Liver (tissue), 9 donors: ENCODE measurements around the gene ACSL3. TPM values are rescaled to one million over a fixed set of nuclear protein-coding genes. Genes with fewer than 3 reads are reported as not detected.

ENCODE experiments used
- DNase-seq: peaks from one replicate; pipeline ENCODE4 v3.0.0-alpha.2; 2017; ENCODE audit warnings: low spot score
- H3K27ac ChIP-seq, 2 donors: one replicate each; pipeline ENCODE4 v1.7.0; 2013; ENCODE audit warnings: inconsistent platforms in 2 of 2, low read length in 2 of 2, control low read depth in 1 of 2, low read depth in 1 of 2, mild to moderate bottlenecking in 1 of 2
- H3K27me3 ChIP-seq, 4 donors: one replicate each; pipeline versions ENCODE4 v1.6.1 to v1.7.0; 2013; ENCODE audit warnings: low read length in 3 of 4, inconsistent platforms in 1 of 4, mild to moderate bottlenecking in 1 of 4, moderate library complexity in 1 of 4; ENCODE audit not compliant: control insufficient read depth in 4 of 4, insufficient read depth in 4 of 4
- H3K36me3 ChIP-seq, 4 donors: one replicate each; pipeline versions ENCODE4 v1.6.1 to v1.7.0; 2013; ENCODE audit warnings: low read length in 3 of 4, mild to moderate bottlenecking in 3 of 4, low read depth in 1 of 4, moderate library complexity in 1 of 4; ENCODE audit not compliant: control insufficient read depth in 4 of 4, insufficient read depth in 3 of 4
- H3K4me1 ChIP-seq, 4 donors: one replicate each; pipeline versions ENCODE4 v1.6.1 to v1.7.0; 2013; ENCODE audit warnings: low read length in 3 of 4, mild to moderate bottlenecking in 3 of 4, moderate library complexity in 1 of 4; ENCODE audit not compliant: control insufficient read depth in 4 of 4, insufficient read depth in 4 of 4
- H3K4me3 ChIP-seq, 3 donors: one replicate each; pipeline versions ENCODE4 v1.6.1 to v1.7.0; 2013; ENCODE audit warnings: low read length in 3 of 3, control low read depth in 1 of 3, low read depth in 1 of 3, mild to moderate bottlenecking in 1 of 3
- H3K9ac ChIP-seq, 2 donors: one replicate each; pipeline ENCODE4 v1.7.0; 2013; ENCODE audit warnings: low read length in 2 of 2, mild to moderate bottlenecking in 2 of 2, moderate library complexity in 2 of 2, control low read depth in 1 of 2, low read depth in 1 of 2
- H3K9me3 ChIP-seq, 4 donors: one replicate each; pipeline versions ENCODE4 v1.6.1 to v1.7.0; 2013; ENCODE audit warnings: low read length in 3 of 4; ENCODE audit not compliant: control insufficient read depth in 4 of 4
- EGR1 ChIP-seq, 2 donors: IDR thresholded peaks; 2 replicates each; pipeline ENCODE4 v1.6.1; 2016 to 2018; ENCODE audit warnings: antibody characterized with exemption in 2 of 2, low read depth in 2 of 2
- FOXA1 ChIP-seq: IDR thresholded peaks from 2 replicates; pipeline ENCODE4 v1.6.1; 2016; ENCODE audit warnings: antibody characterized with exemption
- FOXA2 ChIP-seq: IDR thresholded peaks from 2 replicates; pipeline ENCODE4 v1.6.1; 2016; ENCODE audit warnings: antibody characterized with exemption
- GABPA ChIP-seq, 2 donors: IDR thresholded peaks in 1 of 2; conservative IDR thresholded peaks in 1 of 2; 2 replicates each; pipeline ENCODE4 v1.6.1; 2016; ENCODE audit warnings: antibody characterized with exemption in 2 of 2, mild to moderate bottlenecking in 1 of 2, moderate library complexity in 1 of 2
- HNF4A ChIP-seq, 2 donors: conservative IDR thresholded peaks; 2 replicates each; pipeline ENCODE4 v1.6.1; 2016; ENCODE audit warnings: antibody characterized with exemption in 2 of 2, mild to moderate bottlenecking in 2 of 2
- HNF4G ChIP-seq: IDR thresholded peaks from 2 replicates; pipeline ENCODE4 v1.6.1; 2016; ENCODE audit warnings: antibody characterized with exemption
- JUND ChIP-seq, 2 donors: IDR thresholded peaks; 2 replicates each; pipeline ENCODE4 v1.6.1; 2016; ENCODE audit warnings: antibody characterized with exemption in 2 of 2
- NR2F2 ChIP-seq: IDR thresholded peaks from 2 replicates; pipeline ENCODE4 v1.6.1; 2016; ENCODE audit warnings: antibody characterized with exemption
- RAD21 ChIP-seq, 2 donors: IDR thresholded peaks; 2 replicates each; pipeline ENCODE4 v1.6.1; 2016; ENCODE audit warnings: antibody characterized with exemption in 2 of 2, mild to moderate bottlenecking in 2 of 2
- RXRA ChIP-seq, 2 donors: IDR thresholded peaks; 2 replicates each; pipeline ENCODE4 v1.6.1; 2017 to 2018; ENCODE audit warnings: antibody characterized with exemption in 2 of 2, mild to moderate bottlenecking in 1 of 2
- SP1 ChIP-seq: IDR thresholded peaks from 2 replicates; pipeline ENCODE4 v1.6.1; 2018; ENCODE audit warnings: antibody characterized with exemption, mild to moderate bottlenecking
- TAF1 ChIP-seq: conservative IDR thresholded peaks from 2 replicates; pipeline ENCODE4 v1.6.1; 2016; ENCODE audit warnings: antibody characterized with exemption, mild to moderate bottlenecking
- YY1 ChIP-seq: IDR thresholded peaks from 2 replicates; pipeline ENCODE4 v1.6.1; 2016; ENCODE audit warnings: antibody characterized with exemption, mild to moderate bottlenecking
- WGBS: extraction: QIAGEN DNeasy Blood & Tissue Kit; methylation state at CpG from one replicate; pipeline ENCODE4 v1.1.7; 2013; 5-methylcytosine and 5-hydroxymethylcytosine counted together
- polyA plus RNA-seq, 2 donors: library from polyadenylated mRNA; stranded (reverse) in 1 of 2; unstranded in 1 of 2; fragments of 200-250 nt in 1 of 2; fragments of >200 nt in 1 of 2; fragmentation: Nextera tagmentation in 1 of 2; extraction: Ambion mirVana in 1 of 2; gene quantifications; one replicate each; pipeline versions ENCODE4 v1.2.1 to v1.2.3, GENCODE V29; 2013 to 2015
- total RNA-seq, 2 donors: library from RNA; depleted of rRNA; stranded (reverse); fragments of >200 nt; gene quantifications; one replicate each; pipeline ENCODE4 v1.2.3, GENCODE V29; 2014
- TF ChIP-seq, protein P1 (sequence below): fragments of 150-350 bp; IDR thresholded peaks from 2 replicates; pipeline ENCODE4 v1.5.1; 2017; ENCODE audit warnings: improper control_type of control experiment, low read depth, low read length; ENCODE audit not compliant: missing input control
- TF ChIP-seq, protein P2 (sequence below): IDR thresholded peaks from 2 replicates; pipeline ENCODE4 v1.6.1; 2016; ENCODE audit warnings: antibody characterized with exemption
- TF ChIP-seq, protein P3 (sequence below): IDR thresholded peaks from 2 replicates; pipeline ENCODE4 v1.6.1; 2016; ENCODE audit warnings: antibody characterized with exemption, mild to moderate bottlenecking
- TF ChIP-seq, protein P4 (sequence below): IDR thresholded peaks from 2 replicates; pipeline ENCODE4 v1.6.1; 2016; ENCODE audit warnings: antibody characterized with exemption
- donor health status: healthy.
- donor health status: healthy.
- donor health status: healthy.
- donor health status: healthy.
- donor health status: healthy.

The ACSL3 gene
- total and polyA plus RNA-seq, 4 donors, result 22.2 to 66.6 (median 43.3) TPM

DNA sequence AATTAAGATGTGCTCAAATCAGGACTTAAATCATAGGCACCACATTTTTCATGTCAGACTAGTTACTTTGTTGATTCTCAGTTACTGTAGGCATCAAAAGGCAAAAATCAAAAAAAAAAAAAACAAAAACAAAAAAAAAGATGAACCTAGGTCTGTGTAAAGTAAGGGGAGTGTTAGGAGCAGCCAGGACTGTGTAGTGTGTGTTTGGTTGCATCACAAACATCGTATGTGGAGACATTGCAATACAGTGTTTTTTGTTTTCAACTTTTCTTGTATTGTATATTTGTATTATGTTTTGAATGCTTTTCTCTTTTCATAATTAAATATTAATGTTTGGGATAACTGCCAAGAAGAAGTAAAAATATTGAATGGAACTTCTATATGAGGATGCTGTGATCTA, 82.1 kb downstream of the ACSL3 start:
- WGBS, result 83% methylated on average over 1 of the region's 1 CpG
- Histone ChIP-seq H3K36me3 (peaks cover 0 to 12% (median 7%) of the 10 kb centered on the region in 4 donors), H3K4me3 (no peak overlapping the region), H3K27ac (no peak overlapping the region), H3K4me1 (no peaks in the 10 kb centered on the region), H3K9me3 (peaks cover 0 to 4% (median 1%) of the 10 kb centered on the region in 4 donors), H3K27me3 (no peaks in the 10 kb centered on the region), H3K9ac (no peak overlapping the region)
- no peak for DNase-seq
- TF ChIP-seq, protein P1, sequence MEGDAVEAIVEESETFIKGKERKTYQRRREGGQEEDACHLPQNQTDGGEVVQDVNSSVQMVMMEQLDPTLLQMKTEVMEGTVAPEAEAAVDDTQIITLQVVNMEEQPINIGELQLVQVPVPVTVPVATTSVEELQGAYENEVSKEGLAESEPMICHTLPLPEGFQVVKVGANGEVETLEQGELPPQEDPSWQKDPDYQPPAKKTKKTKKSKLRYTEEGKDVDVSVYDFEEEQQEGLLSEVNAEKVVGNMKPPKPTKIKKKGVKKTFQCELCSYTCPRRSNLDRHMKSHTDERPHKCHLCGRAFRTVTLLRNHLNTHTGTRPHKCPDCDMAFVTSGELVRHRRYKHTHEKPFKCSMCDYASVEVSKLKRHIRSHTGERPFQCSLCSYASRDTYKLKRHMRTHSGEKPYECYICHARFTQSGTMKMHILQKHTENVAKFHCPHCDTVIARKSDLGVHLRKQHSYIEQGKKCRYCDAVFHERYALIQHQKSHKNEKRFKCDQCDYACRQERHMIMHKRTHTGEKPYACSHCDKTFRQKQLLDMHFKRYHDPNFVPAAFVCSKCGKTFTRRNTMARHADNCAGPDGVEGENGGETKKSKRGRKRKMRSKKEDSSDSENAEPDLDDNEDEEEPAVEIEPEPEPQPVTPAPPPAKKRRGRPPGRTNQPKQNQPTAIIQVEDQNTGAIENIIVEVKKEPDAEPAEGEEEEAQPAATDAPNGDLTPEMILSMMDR, result no peak

GRCh38 chr2:222943820-222944219, 83.0 kb downstream of the ACSL3 start:
- no peaks in the 10 kb centered on the region for H3K4me1 ChIP-seq
- TF ChIP-seq FOXA2, result no peak
- no peak for TF ChIP-seq TAF1
- TF ChIP-seq, protein P2, sequence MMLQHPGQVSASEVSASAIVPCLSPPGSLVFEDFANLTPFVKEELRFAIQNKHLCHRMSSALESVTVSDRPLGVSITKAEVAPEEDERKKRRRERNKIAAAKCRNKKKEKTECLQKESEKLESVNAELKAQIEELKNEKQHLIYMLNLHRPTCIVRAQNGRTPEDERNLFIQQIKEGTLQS, result no peak
- no peak for TF ChIP-seq YY1
- no peak for TF ChIP-seq RAD21 (IDR thresholded peaks at IDR 0.05)
- TF ChIP-seq GABPA (IDR thresholded peaks at IDR 0.05 in 1 of 2, conservative IDR thresholded peaks at IDR 0.05 in 1 of 2), result no peak
- TF ChIP-seq NR2F2, result no peak
- no peak for DNase-seq
- H3K9me3 ChIP-seq, result no peaks in the 10 kb centered on the region
- 86% methylated on average over 1 of the region's 1 CpG for WGBS
- no peaks in the 10 kb centered on the region for H3K27me3 ChIP-seq
- H3K27ac ChIP-seq, result no peak overlapping the region
- no peak overlapping the region for H3K9ac ChIP-seq
- H3K4me3 ChIP-seq, result no peak overlapping the region
- peaks cover 0 to 10% (median 3%) of the 10 kb centered on the region in 4 donors for H3K36me3 ChIP-seq

DNA sequence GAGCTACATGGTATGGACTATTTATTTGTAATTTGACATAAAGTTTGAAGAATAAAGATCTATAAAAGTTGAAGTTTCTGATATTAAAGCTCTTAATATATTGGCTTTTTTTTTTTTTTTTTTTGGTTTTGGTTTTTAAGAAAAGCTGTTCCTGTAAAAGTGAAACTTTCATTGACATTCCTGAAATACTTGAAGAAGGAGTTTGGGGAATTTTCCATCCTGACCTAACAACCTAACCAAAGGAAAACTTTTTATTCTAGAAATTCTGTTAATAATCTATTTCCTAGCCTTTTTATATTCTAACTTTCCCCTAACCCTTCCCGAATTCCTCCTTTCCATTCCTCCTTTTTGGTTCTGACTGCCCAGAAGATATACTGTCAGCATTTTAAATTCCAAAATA, 83.7 kb downstream of the ACSL3 start:
- no peaks in the 10 kb centered on the region for H3K9me3 ChIP-seq
- no peaks in the 10 kb centered on the region for H3K27me3 ChIP-seq
- H3K4me3 ChIP-seq, result no peak overlapping the region
- no peak for DNase-seq
- TF ChIP-seq, protein P1, result no peak
- TF ChIP-seq NR2F2 (no peak), TAF1 (no peak), RXRA (IDR thresholded peaks at IDR 0.05) (no peak), JUND (IDR thresholded peaks at IDR 0.05) (no peak), HNF4A (conservative IDR thresholded peaks at IDR 0.05) (no peak), FOXA2 (no peak), FOXA1 (no peak), SP1 (no peak), GABPA (IDR thresholded peaks at IDR 0.05 in 1 of 2, conservative IDR thresholded peaks at IDR 0.05 in 1 of 2) (no peak), YY1 (no peak), RAD21 (IDR thresholded peaks at IDR 0.05) (no peak), EGR1 (IDR thresholded peaks at IDR 0.05; ENCODE audit: low read depth in 2 of 2) (no peak), HNF4G (no peak)
- TF ChIP-seq, protein P3, sequence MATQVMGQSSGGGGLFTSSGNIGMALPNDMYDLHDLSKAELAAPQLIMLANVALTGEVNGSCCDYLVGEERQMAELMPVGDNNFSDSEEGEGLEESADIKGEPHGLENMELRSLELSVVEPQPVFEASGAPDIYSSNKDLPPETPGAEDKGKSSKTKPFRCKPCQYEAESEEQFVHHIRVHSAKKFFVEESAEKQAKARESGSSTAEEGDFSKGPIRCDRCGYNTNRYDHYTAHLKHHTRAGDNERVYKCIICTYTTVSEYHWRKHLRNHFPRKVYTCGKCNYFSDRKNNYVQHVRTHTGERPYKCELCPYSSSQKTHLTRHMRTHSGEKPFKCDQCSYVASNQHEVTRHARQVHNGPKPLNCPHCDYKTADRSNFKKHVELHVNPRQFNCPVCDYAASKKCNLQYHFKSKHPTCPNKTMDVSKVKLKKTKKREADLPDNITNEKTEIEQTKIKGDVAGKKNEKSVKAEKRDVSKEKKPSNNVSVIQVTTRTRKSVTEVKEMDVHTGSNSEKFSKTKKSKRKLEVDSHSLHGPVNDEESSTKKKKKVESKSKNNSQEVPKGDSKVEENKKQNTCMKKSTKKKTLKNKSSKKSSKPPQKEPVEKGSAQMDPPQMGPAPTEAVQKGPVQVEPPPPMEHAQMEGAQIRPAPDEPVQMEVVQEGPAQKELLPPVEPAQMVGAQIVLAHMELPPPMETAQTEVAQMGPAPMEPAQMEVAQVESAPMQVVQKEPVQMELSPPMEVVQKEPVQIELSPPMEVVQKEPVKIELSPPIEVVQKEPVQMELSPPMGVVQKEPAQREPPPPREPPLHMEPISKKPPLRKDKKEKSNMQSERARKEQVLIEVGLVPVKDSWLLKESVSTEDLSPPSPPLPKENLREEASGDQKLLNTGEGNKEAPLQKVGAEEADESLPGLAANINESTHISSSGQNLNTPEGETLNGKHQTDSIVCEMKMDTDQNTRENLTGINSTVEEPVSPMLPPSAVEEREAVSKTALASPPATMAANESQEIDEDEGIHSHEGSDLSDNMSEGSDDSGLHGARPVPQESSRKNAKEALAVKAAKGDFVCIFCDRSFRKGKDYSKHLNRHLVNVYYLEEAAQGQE, result no peak
- TF ChIP-seq, protein P2, result no peak
- TF ChIP-seq, protein P4, sequence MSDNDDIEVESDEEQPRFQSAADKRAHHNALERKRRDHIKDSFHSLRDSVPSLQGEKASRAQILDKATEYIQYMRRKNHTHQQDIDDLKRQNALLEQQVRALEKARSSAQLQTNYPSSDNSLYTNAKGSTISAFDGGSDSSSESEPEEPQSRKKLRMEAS, result no peak
- no peak overlapping the region for H3K9ac ChIP-seq
- no peaks in the 10 kb centered on the region for H3K4me1 ChIP-seq
- WGBS, result 85% methylated on average over 1 of the region's 1 CpG
- H3K36me3 ChIP-seq, result peaks cover 0 to 10% (median 3%) of the 10 kb centered on the region in 4 donors
- no peak overlapping the region for H3K27ac ChIP-seq
